NCI-H2196 treated with DMSO at 0.1 percent for 48 hours (cell line): ENCODE measurements around the gene RAF1.
"Not testable (repeated sequence)": the region's sequence is repeated elsewhere in the genome, so short reads cannot be mapped to it uniquely, and the experiment has no call there.

Experiments used
- DNase-seq: peaks from one replicate; lab custom pipeline; 2025; ENCODE audit not compliant: unreplicated experiment; lab: John Stamatoyannopoulos, UW

The RAF1 gene

DNA sequence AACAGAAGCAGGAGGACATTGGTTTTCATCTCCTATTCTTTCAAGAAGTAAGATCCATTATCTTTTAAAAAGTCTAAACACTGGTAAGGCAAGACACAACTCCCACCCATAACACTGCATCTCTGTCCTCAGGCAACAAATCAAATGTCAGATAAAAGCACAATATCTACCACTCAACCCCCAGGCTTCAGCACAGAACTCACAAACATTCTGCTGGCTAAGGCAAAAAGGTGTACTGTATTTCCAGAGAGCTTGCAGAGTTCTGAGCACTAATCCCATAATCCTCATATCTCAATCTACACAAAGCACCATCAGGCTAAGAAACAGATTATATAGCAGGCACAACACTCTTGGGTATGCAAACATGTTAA is 20.9 kb downstream of the RAF1 start:
- no peak for DNase-seq

DNA sequence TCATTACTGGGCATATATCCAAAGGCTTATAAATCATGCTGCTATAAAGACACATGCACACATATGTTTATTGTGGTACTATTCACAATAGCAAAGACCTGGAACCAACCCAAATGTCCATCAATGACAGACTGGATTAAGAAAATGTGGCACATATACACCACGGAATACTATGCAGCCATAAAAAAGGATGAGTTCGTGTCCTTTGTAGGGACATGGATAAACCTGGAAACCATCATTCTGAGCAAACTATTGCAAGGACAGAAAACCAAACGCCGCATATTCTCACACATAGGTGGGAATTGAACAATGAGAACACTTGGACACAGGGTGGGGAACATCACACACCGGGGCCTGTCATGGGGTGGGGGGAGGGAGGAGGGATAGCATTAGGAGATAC is 23.1 kb downstream of the RAF1 start:
- not testable (repeated sequence) for DNase-seq

DNA sequence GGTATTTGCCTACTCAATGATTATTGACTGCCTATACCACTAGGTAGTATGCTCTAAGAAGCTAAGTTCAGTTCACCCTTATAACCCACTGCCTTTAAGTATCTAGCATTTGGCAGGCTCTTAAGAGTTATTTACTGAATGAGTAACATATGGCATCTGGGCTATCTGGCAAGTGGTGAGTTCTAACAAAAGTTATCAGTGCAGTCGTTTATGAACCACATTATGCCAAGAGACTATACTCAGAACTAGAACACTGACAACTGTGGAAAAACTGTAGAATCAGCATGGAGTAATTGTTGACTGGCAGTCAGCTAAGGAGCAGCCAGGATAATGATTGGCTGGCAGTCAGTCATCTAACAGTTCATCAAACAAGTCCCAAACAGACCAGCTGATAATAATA is 25.8 kb downstream of the RAF1 start:
- DNase-seq: no peak

DNA sequence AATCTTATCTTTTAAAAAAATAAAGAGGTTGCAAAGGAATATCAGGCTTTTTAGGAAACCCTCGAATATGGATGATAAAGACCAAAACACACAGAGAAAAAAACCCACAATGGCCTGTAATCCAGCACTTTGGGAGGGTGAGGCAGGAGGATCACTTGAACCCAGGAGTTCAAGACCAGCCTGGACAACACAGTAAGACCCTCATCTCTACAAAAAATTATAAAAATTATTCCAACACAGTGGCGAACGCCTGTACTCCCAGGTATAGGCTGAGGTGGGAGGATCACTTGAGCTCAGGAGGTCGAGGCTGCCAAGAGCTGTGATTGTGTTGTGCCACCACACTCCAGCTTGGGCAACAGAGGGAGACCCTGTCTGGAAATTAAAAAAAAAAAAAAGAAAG is 30.8 kb downstream of the RAF1 start:
- no peak for DNase-seq

DNA sequence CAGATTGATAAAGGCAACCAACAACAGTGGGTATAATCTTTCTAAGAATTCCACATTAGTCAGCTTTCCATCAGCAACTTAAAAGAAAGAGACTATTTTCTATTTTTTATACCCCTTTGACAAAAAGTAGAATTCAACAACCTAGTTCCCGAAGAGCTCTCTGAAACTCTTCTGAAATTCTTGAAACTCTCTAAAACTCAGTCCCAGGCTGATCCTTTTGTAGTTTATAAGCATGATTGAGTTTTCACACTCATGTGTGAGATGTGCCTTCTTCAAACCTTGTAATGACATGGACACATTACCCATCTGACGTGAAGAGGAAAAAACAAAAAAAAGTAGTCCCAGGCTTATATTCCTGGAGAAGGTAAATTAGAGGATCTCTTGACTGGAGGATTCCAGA is 31.4 kb downstream of the RAF1 start:
- no peak for DNase-seq

DNA sequence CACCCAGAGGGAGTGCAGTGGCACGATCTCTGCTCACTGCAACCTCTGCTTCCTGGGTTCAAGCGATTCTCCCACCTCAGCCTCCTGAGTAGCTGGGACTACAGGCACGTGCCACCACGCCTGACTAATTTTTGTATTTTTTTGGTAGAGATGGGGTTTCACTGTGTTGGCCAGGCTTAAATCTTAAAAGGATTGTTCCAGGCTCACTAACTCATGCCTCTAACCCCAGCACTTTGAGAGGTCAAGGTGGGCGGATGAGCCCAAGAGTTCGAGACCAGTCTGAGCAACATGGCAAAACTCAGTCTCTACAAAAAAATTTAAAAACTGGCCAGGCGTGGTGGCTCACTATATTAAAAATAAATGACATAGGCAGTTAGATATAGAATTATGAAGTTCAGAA is 33.1 kb downstream of the RAF1 start:
- not testable (repeated sequence) for DNase-seq

DNA sequence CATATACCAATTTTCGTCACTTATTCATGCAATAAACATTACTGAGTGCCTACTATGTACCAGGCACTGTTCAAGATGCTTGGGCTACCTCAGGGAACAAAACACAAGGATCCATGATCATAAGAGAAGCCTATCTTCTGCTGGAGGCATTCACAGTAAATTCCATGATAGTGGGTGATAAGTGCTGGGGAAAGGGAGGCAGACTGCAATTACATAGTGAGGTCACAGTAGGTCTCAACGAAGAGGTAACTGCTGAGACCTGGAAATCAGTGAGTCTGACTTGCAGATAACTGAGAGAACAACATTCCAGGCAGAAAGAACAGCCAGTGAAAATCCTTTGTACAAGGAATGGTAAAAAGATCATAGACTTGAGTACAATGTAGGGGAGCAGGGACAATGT is 33.6 kb downstream of the RAF1 start:
- DNase-seq: no peak

DNA sequence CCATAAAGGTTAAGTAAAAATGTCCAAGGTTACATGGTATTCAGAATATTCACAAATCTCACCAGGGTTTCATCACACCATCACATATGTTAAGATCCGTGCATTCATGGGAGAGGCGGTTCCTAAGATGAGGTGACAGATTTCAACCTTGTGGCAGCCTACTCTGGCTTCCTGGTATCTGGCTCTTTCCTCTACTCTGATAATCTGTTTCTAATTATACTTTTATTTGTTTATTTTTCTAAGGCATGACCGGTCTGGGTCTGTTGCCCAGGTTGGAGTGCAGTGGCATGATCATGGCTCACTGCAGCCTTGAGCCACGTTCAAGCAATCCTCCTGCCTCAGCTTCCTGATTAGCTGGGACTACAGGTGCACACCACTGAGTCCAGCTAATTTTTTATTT is 34.4 kb downstream of the RAF1 start:
- no peak for DNase-seq

DNA sequence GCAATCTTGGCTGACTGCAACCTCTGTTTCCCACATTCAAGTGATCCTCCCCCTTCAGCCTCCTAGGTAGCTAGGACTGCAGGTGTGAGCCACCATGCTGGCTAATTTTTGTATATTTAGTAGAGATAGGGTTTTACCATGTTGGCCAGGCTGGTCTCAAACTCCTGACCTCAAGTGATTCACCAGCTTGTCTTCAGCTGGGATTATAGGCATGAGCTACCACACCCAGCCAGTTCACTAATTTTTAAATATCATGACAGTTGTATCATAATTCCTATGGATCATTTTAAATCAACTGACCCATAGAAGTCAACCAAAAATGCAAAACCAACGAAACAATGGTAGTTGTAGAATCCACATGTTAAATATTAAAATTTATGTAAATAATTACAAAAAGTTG is 35.1 kb downstream of the RAF1 start:
- no peak for DNase-seq

DNA sequence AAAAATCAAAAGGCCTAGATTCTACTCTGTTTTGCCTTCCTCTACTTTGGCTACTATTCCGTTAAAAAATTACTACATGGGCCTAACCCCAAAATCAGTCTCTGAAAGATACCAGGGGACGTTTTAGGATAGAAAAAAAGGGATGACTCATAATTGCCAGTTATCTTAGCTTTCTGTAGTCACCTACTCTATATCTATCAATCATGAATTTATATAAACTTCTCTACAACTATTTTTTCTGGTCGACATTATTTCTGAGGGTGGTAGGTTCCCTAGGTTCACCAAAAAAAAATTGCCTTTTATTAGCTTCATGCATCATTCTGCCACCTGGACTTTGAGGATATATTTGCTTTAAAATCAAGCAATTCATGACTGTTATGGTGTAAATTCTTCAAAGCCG is 36.5 kb downstream of the RAF1 start:
- DNase-seq: no peak

DNA sequence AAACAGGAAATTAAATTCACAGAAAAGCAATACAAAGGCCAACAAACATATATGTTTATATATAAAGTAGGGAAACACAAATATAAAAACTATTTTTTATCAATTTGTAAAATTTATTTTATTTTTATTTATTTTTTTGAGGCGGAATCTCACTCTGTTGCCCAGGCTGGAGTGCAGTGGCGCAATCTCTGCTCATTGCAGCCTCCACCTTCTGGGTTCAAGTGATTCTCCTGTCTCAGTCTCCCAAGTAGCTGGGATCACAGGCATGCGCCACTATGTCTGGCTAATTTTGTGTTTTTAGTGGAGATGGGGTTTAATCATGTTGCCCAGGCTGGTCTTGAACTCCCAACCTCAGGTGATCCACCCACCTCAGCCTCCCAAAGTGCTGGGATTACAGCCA is 39.0 kb downstream of the RAF1 start:
- DNase-seq: not testable (repeated sequence)

DNA sequence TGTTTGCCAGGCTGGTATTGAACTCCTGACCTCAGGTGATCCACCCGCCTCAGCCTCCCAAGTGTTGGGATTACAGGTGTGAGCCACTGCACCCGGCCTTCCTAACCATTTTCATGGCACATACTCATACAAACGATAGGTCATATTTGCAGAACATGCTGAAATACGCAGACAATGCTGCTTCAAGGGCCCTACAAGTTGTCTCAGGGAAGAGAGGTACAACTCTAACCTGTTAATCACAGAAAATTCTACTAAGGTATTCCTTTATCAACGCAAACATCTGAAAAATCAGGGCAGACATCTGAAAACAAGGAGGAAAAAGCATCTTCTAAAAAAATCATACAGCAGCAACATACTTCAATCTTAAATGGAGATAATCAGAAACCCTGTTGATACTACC is 39.9 kb downstream of the RAF1 start:
- DNase-seq: no peak

DNA sequence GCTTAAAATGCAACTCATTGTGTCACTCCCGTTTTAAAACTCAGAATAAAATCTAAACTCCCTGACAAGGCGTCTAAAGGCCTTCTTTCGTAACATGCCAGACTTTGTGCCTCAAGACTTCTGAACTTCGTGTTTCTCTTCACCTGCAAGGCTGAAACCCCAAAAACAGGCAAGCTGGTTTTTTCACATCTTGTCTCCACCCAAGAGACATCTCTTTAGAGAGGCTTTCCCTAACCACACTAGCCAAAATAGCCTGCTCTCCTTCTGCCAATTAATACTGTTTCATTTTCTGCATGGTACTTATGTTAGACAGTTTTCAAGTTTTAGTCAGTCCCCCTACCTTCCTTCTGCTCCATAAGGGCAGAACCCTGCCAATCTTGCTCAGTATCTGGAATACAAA is 41.6 kb downstream of the RAF1 start:
- no peak for DNase-seq

DNA sequence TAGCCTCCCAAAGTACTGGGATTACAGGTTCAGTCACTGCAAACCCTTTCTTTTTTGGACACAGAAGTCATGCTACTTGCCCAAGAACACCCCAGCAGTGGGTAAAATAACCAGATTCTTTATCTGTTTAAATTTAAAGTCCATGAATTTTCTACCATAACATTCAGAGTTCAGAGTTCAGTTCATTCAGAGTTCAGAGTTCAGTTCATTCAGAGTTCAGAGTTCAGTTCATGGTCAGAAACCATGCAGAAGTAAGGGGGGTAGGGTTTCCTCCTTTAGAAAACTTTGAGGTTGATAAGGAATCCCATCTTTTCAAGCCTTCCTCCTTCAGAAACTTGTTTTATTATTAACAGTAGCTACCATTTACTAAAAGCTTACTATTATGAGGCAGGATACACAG is 43.2 kb downstream of the RAF1 start:
- no peak for DNase-seq

DNA sequence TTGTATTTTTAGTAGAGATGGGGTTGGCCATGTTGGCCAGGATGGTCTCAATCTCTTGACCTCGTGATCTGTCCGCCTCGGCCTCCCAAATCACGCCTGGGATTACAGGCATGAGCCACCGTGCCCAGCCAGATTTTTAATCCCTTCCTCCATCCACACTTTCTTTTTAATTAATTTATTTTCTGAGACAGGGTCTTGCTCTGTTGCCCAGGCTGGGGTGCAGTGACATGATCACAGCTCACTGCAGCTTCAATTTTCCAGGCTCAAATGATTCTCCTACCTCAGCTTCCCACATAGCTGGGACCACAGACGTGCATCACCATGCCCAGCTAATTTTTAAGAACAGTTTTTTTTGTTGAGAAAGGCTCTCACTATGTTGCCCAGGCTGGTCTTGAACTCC is 43.6 kb downstream of the RAF1 start:
- no peak for DNase-seq

DNA sequence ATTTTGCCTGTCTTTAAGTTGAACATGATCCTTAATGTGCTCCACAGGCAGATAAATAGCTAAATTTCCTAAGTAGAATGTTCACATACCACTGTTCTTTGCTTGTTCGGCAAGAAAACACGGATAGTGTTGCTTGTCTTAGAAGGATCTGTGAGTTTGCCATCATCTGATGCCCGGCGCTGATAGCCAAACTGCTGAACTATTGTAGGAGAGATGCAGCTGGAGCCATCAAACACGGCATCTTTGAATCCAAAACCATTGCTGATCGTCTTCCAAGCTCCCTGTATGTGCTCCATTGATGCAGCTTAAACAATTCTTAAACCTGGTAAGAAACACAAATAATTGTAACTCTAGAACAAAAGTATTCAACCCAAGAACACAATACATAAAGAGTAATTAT is 45.5 kb downstream of the RAF1 start:
- DNase-seq: no peak

DNA sequence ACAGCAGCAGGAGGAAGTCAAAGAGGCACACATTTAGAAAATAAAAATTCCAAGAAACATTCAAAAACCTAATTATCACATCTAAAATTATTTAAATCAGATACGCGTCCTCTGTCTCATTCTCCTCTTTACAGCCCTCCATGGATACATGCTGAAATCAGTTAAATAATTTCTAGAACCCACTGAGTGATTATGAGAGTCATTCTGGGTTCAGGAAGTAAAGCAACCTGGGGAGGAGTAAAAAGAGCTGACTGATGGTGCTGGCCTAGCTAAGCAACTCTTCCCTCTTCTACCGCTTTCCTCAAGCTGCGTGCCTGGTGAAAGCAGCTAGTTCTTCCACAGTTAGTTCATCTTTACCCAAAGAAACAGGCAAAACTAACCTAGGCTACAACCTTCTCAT is 48.7 kb downstream of the RAF1 start:
- DNase-seq: no peak

DNA sequence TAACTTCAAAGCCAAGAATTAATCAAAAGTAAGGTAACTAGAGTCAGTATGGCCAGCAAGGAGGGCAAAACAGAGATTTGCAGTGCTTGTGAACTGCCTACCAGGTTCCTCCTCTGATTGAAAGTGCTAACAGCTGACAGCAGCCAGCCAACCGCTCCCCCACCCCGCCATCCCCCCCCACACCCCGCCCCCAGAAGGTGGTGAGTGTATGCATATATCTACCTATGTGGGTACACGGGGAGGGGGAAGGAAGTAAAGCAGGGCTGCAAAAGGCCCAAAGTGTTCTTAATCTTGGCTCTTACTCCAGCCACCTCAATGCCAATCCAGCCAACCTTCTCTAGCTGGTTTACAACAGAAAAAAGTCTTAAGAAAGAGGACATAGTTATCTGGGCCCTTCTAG is 50.7 kb downstream of the RAF1 start:
- no peak for DNase-seq

DNA sequence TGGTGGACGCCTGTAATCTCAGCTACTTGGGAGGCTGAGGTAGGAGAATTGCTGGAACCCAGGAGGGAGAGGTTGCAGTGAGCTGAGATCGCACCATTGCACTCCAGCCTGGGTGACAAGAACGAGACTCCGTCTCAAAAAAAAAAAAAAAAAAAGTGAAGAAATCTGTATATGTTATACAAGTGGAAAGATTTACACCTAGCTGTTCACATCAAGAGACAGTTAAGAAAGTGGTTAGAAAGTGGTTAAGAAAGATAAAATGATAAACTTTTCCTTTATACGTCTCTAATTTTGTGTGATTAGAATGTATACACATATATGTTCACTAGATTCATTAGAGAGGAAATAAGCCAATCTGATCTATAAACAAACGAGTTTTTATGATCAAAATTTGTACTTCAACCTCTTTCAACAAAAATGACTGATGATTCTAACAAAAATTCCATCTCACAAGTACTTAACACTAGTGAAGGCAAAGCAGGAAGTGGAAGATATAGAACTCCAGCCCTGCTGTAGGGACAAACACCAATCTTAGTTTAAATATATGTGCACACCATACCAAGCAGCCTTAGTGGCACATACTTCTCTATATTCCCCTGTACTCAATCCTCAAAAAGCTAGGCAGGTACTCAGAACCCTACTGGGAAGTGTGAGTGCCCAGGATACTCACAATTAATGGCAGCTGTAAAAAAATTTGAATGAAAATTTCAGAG is 51.2 kb downstream of the RAF1 start:
- no peak for DNase-seq

DNA sequence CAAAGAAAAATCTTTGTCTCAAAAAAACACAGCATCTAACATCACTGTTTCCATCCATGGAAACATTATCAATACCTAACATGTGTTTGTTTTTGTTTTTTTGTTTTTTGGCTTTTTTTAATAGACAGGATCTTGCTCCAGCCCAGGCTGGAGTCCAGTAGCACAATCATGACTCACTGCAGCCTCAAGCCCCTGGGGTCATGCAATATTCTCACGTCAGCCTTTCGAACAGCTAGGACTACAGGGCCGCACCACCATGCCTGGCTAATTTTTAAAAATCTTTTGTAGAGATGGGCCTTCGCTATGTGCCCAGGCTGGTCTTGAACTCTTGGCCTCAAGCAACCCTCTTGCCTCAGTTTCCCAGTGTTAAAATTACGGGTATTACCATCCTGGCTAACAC is 52.8 kb downstream of the RAF1 start:
- no peak for DNase-seq

DNA sequence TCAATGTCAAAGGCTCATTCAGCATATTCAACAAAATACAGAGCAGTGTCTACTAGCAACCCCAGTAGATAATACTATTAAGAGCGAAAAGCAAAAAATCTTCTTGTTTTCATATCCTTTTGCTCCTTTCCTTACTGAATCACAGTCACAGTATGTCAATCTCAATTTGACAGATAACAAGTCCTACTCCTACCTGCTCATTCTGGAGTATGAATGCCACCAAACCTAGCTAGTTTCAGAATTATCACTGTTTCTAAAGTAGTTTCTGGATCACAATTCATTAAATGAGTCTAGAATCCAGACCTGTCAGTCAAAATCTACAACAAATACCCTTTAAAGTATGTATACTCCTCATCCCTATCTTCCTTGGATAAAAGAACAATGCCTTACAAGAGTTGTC is 55.5 kb downstream of the RAF1 start:
- DNase-seq: no peak

DNA sequence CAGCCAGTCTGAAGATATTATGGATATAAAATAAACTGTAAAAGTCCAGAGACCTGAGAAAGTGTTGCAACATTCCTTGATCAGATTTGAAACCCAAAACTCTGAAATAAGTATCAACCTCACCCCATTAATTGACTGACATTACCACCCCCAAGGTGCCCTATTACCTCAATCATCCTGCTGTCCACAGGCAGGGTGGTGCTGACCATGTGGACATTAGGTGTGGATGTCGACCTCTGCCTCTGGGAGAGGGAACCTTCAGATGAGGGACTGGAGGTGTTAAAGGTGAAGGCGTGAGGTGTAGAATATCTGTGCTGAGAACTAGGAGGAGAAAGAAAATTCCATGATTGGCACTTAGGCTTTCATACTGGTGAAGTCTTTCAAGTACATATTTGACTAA is 59.9 kb downstream of the RAF1 start:
- no peak for DNase-seq

DNA sequence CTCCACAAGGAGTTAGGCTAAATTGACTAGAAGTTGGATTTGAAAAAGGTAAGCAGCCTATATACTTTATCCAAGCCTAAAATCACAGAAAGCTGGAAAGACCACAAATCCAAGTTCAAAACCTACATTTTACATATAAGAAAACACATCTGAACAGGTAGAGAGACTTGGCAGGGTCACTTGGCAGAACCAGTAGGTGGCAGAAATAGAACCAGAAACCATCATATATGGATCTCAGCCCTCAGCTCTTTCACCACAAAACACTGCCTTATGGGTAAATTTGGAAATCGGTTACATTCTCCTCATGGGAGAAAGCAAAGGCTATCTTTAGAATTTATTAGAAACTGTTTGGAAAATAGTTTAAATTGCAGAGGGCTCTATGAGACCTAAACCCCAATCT is 62.8 kb downstream of the RAF1 start:
- no peak for DNase-seq

DNA sequence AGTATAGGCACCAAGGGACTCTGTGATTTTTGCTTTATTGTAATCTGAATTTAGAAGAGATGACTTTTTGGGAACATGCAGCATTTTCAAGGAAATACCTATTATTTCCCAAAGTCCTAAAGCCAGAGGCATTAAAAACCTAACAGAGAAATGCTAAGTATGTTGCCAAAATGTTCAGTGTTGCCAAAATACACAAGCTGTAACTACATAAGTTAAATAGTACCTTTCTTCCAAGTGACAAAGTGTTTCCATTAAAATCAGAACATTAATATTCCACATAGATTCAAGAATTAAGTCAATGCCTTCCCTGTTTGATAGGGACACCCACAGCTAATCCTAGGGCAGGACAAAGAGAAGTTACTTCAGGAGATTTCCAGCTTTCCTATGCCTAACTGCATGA is 65.0 kb downstream of the RAF1 start:
- no peak for DNase-seq
